ENCODE results near the gene SUPT3H. TPM values are rescaled to one million over a fixed set of nuclear protein-coding genes. Genes with fewer than 3 reads are reported as not detected.

Gene SUPT3H
- total and polyA plus RNA-seq, 2 of the 8 experiments (the other 6 are each of a cell fraction or from before 2014, with no cell fraction given): 18.8 to 23.0 TPM

DNA sequence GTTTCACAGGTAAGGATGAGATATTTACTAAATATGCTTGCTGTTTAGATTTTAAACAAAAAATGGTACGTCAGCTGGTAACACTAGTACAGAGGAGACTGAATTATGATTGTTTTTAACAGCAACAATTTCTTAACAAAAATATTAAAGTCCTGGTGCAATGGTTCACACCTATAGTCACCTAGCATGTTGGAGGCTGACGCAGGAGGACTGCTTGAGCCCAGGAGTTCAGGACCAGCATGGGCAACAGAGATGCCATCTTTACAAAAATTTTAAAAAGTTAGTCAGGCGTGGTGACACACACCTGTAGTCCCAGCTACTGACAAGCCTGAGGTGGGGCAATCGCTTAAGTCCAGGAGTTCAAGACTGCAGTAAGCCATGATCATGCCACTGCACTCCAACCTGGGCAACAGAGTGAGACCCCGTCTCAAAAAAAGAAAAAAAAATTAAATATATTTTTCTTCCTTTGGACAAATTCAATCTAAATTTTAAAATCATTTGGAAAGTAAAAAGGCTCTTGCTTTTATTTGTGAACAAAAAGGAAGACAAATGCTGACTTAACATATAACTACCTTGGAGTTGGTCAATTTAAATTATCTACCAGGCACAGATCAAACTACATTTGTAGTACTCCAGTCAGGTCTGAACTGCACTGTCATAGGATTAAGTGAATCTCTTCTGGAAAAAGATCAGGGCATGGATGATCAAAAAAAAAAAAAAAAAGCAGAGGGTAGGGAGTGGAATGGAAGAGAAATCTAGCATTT, 87.8 kb downstream of the SUPT3H start:
- H3K23ac ChIP-seq (ENCODE audit: insufficient read length): no peak overlapping the region
- DNase-seq (ENCODE audit: low read depth in 1 of 2, low spot score in 2 of 2): no peak
- CTCF ChIA-PET (ENCODE audit: partially characterized antibody): interaction anchor here (1.6 kb wide), 1 partner anchor 633 kb away, joined by 3 read pairs; no protein-coding TSS in a partner anchor
- H2BK20ac ChIP-seq (ENCODE audit: low read length): no peak overlapping the region
- H3K27me3 ChIP-seq (replicated peaks in 1 of 4; ENCODE audit: control insufficient read depth in 3 of 4, extremely low read depth in 1 of 4, insufficient read depth in 3 of 4, low read length in 3 of 4): no peaks in the 10 kb centered on the region
- H2BK15ac ChIP-seq (ENCODE audit: low read length): no peak overlapping the region
- H3K18ac ChIP-seq (ENCODE audit: extremely low read depth, low read length): no peak overlapping the region
- H3K4ac ChIP-seq (replicated peaks; ENCODE audit: insufficient read length, low read depth, low read length): no peak overlapping the region
- H2BK120ac ChIP-seq (replicated peaks; ENCODE audit: low read depth, low read length): no peak overlapping the region
- H3K14ac ChIP-seq (ENCODE audit: insufficient read length): no peak overlapping the region
- no peak overlapping the region for H3K56ac ChIP-seq (replicated peaks; ENCODE audit: insufficient read length, low read depth, low read length)
- H3K36me3 ChIP-seq (ENCODE audit: control insufficient read depth in 2 of 4, insufficient read depth in 4 of 4, low read length in 3 of 4): no peaks in the 10 kb centered on the region
- whole genome bisulfite sequencing, 2 experiments (ENCODE audit: extremely low coverage in 1 of 2, insufficient coverage in 1 of 2, insufficient read length in 1 of 2, insufficient replicate concordance in 2 of 2, low coverage in 1 of 2, low lambda C conversion rate in 2 of 2, missing lambda C conversion rate in 1 of 2): 90% methylated on average over 5 of the region's 5 CpGs; no CpG with 5 or more reads in 1 of the 2 experiments
- no peak overlapping the region for H3K4me3 ChIP-seq (ENCODE audit: extremely low read depth in 1 of 4, insufficient read depth in 2 of 4, low read depth in 3 of 4, low read length in 4 of 4)
- H4K8ac ChIP-seq (ENCODE audit: extremely low read depth, insufficient read depth, low read length): no peak overlapping the region
- no peak for FAIRE-seq
- H3K9ac ChIP-seq (replicated peaks in 1 of 4; ENCODE audit: extremely low read depth in 1 of 4, low read depth in 3 of 4, low read length in 3 of 4): no peak overlapping the region
- no peaks in the 10 kb centered on the region for H3K4me1 ChIP-seq (replicated peaks in 1 of 4; ENCODE audit: control insufficient read depth in 3 of 4, insufficient read depth in 4 of 4, low read length in 3 of 4)
- H4K91ac ChIP-seq (replicated peaks; ENCODE audit: insufficient read length, low read length): no peak overlapping the region
- no peak overlapping the region for H2AFZ ChIP-seq (ENCODE audit: low read length)
- no peak overlapping the region for H2AK5ac ChIP-seq (ENCODE audit: low read depth, low read length)
- H3K79me2 ChIP-seq (ENCODE audit: control insufficient read depth in 1 of 2, insufficient read depth in 2 of 2, low read length in 2 of 2): no peaks in the 10 kb centered on the region
- no peaks in the 10 kb centered on the region for H3K9me3 ChIP-seq (ENCODE audit: insufficient read depth in 2 of 2, low read depth in 1 of 2, low read length in 1 of 2)
- no peaks in the 10 kb centered on the region for H3K23me2 ChIP-seq (ENCODE audit: low read depth, low read length)
- POLR2A ChIA-PET (ENCODE audit: partially characterized antibody): no interaction called here
- no peaks in the 10 kb centered on the region for H4K20me1 ChIP-seq (replicated peaks in 1 of 2; ENCODE audit: control insufficient read depth in 1 of 2, insufficient read depth in 2 of 2, low read length in 2 of 2)
- no peak overlapping the region for H2BK5ac ChIP-seq (ENCODE audit: low read depth, low read length)
- H2BK12ac ChIP-seq (ENCODE audit: low read depth, low read length): no peak overlapping the region
- H3K4me2 ChIP-seq (ENCODE audit: insufficient read depth in 1 of 2, low read depth in 2 of 2, low read length in 2 of 2): no peak overlapping the region
- H3K27ac ChIP-seq (ENCODE audit: low read depth, low read length): no peak overlapping the region
- H3K79me1 ChIP-seq (ENCODE audit: low read depth, low read length): no peaks in the 10 kb centered on the region
- no peak overlapping the region for H4K5ac ChIP-seq (ENCODE audit: insufficient read length, low read depth, low read length)
- TF ChIP-seq RXRA (IDR thresholded peaks at IDR 0.05; ENCODE audit: insufficient read depth, low read depth, low read length) (no peak), CBX8 (IDR thresholded peaks at IDR 0.05; ENCODE audit: borderline replicate concordance, low read depth, low read length) (no peak), SIRT6 (IDR thresholded peaks at IDR 0.05; ENCODE audit: low read length) (no peak), SP4 (IDR thresholded peaks at IDR 0.05; ENCODE audit: low read length) (no peak), BACH1 (IDR thresholded peaks at IDR 0.05; ENCODE audit: low read length) (no peak), SRF (IDR thresholded peaks at IDR 0.05; ENCODE audit: low read depth, low read length) (no peak), HDAC2 (IDR thresholded peaks at IDR 0.05; ENCODE audit: borderline replicate concordance in 1 of 2, low read depth in 2 of 2, low read length in 2 of 2) (no peak), CHD2 (IDR thresholded peaks at IDR 0.05; ENCODE audit: low read length) (no peak), SIX5 (IDR thresholded peaks at IDR 0.05; ENCODE audit: low read depth, low read length) (no peak), RFX5 (IDR thresholded peaks at IDR 0.05; ENCODE audit: borderline replicate concordance, low read depth, low read length) (no peak), RAD21 (IDR thresholded peaks at IDR 0.05 in 1 of 2, conservative IDR thresholded peaks at IDR 0.05 in 1 of 2; ENCODE audit: low read depth in 2 of 2, low read length in 2 of 2) (no peak), EP300 (IDR thresholded peaks at IDR 0.05; ENCODE audit: borderline replicate concordance in 1 of 2, low read depth in 2 of 2, low read length in 2 of 2) (no peak), SAP30 (IDR thresholded peaks at IDR 0.05; ENCODE audit: insufficient read depth, insufficient replicate concordance, low read length) (no peak)
